Duodenal mucosa (tissue), 2 donors: ENCODE data around the gene ELMO1.

Source experiments
- H3K27ac ChIP-seq: one replicate; pipeline ENCODE4 v1.7.0; 2013; ENCODE audit warnings: low read depth, low read length
- H3K27me3 ChIP-seq, 2 donors: one replicate each; pipeline ENCODE4 v1.7.0; 2013; ENCODE audit warnings: low read length in 2 of 2, control low read depth in 1 of 2; ENCODE audit not compliant: insufficient read depth in 2 of 2, control insufficient read depth in 1 of 2
- H3K36me3 ChIP-seq, 2 donors: one replicate each; pipeline ENCODE4 v1.7.0; 2013; ENCODE audit warnings: low read length in 2 of 2, control low read depth in 1 of 2; ENCODE audit not compliant: insufficient read depth in 2 of 2, control insufficient read depth in 1 of 2
- H3K4me1 ChIP-seq, 2 donors: one replicate each; pipeline ENCODE4 v1.7.0; 2013; ENCODE audit warnings: low read length in 2 of 2, control low read depth in 1 of 2; ENCODE audit not compliant: insufficient read depth in 2 of 2, control insufficient read depth in 1 of 2
- H3K4me3 ChIP-seq, 2 donors: one replicate each; pipeline ENCODE4 v1.7.0; 2013; ENCODE audit warnings: low read length in 2 of 2, low read depth in 1 of 2
- H3K9ac ChIP-seq, 2 donors: one replicate each; pipeline ENCODE4 v1.7.0; 2013; ENCODE audit warnings: low read length in 2 of 2, low read depth in 1 of 2
- H3K9me3 ChIP-seq, 2 donors: one replicate each; pipeline ENCODE4 v1.7.0; 2013; ENCODE audit warnings: low read length in 2 of 2, control low read depth in 1 of 2; ENCODE audit not compliant: control insufficient read depth in 1 of 2

The ELMO1 gene

DNA sequence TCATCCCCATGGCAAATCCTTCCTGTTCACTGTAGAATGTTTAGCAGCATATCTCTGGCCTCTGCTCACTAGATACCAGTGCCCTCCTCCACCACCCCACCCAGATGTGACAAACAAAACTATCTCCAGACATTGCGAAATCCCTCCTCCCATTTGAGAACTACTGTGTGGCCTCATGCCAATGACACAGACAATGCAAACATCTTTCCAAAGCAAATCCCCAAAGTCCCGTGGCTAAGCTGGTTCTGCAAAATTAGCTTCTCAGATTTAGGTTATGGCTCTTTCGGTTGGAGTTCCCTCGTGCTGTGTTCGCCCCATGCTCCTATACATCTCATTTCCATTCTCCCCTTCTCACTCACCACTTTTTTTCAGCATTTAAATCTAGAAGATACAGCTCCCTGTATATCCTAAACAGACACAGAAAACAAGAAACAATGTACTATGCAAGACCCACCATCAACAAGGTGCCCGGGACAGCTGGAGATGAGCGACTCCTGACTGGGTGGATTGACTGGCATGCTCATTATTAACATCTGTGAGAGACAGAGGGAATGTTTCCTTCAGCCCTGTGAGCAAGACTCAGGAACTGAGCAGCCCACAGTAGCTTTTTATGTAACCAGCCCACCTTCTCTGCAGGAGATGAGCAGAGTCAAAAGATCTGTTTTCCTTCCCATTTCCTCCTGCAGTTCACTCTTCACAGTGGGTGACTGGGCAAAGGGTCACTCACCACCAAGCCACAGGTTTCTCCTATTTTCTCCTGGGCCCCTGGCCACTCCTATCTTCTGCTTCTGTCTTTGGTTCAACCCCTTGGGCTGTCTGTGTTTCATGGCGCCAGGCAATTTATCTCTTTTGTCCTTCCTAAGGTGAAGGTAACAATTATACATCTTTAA lies 498.7 kb downstream of the ELMO1 start:
- Histone ChIP-seq H3K4me3 (no peak overlapping the region), H3K27ac (no peak overlapping the region), H3K4me1 (no peaks in the 10 kb centered on the region), H3K27me3 (no peaks in the 10 kb centered on the region), H3K36me3 (no peaks in the 10 kb centered on the region), H3K9ac (no peak overlapping the region), H3K9me3 (no peaks in the 10 kb centered on the region)

DNA sequence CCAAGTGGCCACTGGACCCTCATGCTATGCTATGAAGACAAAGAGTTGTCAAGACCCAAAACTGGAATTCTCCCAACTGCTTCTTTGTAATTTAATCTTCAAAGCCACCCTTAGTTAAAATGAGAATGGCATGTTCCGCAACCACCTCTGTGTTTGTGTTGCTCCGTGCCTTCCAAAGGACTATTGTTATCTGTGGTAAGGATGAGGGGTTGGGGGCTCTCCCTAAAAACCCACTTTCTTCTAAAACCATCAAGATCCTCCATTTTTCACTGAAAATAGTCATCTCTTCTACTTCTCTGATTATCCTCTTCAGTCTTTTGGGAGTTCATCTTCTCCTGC lies 502.3 kb downstream of the ELMO1 start:
- no peak overlapping the region for H3K9ac ChIP-seq
- peaks cover 0 to 2% of the 10 kb centered on the region in 2 donors for H3K9me3 ChIP-seq
- H3K4me1 ChIP-seq, result peaks cover 0 to 5% of the 10 kb centered on the region in 2 donors
- H3K36me3 ChIP-seq, result no peaks in the 10 kb centered on the region
- no peak overlapping the region for H3K27ac ChIP-seq
- H3K27me3 ChIP-seq, result no peaks in the 10 kb centered on the region
- H3K4me3 ChIP-seq, result no peak overlapping the region

DNA sequence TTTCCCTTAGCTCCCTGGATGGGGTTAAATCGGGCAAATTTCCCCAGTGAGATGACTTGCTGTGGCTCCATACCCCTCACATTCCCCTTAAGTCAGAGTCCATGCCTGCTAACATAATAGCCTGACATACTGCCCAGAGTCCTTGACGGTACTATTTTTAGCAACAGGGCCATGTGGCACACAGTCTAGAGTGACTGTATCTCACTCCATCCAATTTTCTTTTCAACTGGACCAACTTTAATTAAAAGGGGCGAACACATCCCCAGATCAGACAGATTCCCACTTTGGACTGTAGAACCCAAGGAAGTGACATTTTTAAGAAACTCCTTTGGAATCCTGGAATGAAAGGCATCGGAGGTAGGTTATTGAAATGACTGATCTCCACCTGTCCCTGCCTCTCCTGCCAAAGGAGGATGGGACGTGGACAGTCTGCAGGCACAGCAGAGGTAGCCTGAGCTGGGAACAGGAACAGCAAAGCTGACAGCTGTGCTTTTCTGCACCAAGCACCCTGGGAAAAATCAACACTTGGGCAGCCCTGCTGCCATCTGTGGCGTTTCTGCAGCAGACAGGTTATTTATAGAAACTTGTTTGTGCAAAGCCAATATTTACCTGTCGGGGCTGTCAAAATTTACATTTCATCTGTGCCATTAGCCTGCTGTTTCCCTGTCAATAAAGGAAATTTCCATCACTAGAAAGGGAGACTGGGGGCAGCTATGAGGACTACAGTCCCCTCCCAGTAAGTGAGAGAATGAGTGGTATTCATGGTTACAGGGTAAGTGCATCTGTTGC lies 502.9 kb downstream of the ELMO1 start:
- H3K27ac ChIP-seq, result no peak overlapping the region
- H3K9me3 ChIP-seq, result peaks cover 0 to 2% of the 10 kb centered on the region in 2 donors
- no peaks in the 10 kb centered on the region for H3K36me3 ChIP-seq
- no peak overlapping the region for H3K9ac ChIP-seq
- no peaks in the 10 kb centered on the region for H3K27me3 ChIP-seq
- H3K4me1 ChIP-seq, result peaks cover 0 to 5% of the 10 kb centered on the region in 2 donors
- H3K4me3 ChIP-seq, result no peak overlapping the region

DNA sequence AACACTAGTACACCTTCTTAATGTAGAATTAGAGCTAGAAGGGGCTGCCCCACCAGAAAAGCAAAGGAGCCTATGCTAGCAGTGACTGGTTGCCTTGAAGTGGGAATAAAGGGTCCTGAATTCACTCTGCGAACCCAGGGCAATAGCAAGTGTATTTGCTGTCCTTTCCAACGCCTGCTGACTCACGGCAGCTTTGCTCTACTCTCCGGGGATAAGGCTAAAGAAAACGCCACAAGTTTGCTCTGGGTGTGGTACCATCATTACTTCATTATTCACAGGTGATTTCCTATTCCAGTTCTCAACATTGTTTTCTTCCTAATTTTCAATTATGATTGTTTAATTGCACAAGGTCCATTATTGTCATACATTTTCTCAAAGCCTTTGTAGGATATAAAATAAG lies 503.8 kb downstream of the ELMO1 start:
- no peak overlapping the region for H3K9ac ChIP-seq
- H3K27ac ChIP-seq, result no peak overlapping the region
- H3K9me3 ChIP-seq, result peaks cover 2 to 3% of the 10 kb centered on the region in 2 donors
- no peaks in the 10 kb centered on the region for H3K27me3 ChIP-seq
- H3K36me3 ChIP-seq, result no peaks in the 10 kb centered on the region
- H3K4me1 ChIP-seq, result peaks cover 0 to 5% of the 10 kb centered on the region in 2 donors
- no peak overlapping the region for H3K4me3 ChIP-seq

DNA sequence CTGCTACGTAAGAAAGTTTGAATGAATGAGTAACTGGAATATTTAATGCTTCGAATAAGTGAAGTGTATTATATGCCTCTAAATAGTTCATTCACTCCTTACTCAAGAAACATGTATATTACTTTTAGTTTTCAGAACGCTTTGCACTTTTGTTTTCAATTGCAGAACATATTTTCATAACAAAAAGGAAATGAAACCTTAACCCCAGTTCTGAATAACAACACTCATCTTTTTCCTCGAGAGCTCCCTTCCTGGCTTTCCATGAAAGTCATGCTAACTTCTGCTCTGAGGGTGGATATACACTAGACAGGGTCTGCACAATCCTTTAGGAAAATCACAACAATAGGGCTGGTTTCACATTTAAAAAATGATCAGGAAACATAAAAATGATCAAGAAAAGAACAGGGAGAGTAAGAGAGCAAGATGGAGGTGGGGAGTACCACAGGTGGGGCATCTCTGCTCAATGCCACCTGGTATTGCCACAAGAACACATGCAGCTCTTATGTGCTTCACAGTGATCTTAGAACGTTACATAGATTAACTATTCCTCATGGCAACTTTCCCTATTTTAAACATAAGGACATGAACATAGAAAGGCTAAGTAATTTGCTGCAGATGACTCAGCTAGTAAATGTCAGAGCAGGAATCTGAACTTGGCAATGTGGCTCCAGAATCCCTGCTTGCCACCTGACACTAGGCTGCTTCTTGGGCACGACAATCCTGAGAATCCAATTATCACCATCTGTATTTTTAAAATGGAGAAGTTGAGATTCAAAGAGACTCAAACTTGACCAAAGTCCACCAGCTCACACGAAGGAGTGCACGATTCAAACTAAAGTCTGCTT lies 504.9 kb downstream of the ELMO1 start:
- Histone ChIP-seq H3K27me3 (no peaks in the 10 kb centered on the region), H3K4me1 (peaks cover 0 to 5% of the 10 kb centered on the region in 2 donors), H3K36me3 (no peaks in the 10 kb centered on the region), H3K9ac (no peak overlapping the region), H3K27ac (no peak overlapping the region), H3K9me3 (peaks cover 6 to 7% of the 10 kb centered on the region in 2 donors), H3K4me3 (no peak overlapping the region)

DNA sequence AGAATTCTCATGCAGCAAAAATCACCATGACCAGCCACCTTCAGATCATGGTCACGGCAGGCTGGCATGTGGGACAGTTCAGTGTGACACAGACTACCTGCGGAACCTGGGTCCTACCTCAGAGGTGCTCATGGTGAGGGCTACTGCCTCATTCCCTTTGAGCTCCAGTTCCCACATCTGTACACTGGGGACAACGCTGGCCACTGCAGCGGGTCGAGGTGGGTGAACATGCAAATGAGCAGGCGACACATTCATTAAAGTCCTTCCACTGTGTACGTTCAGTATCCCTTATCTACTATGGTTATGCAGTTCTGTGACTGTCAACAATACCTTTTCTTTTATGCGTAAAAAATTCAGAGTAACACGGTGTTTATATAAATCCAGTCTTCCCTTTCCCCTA lies 505.7 kb downstream of the ELMO1 start:
- Histone ChIP-seq H3K4me1 (peaks cover 0 to 5% of the 10 kb centered on the region in 2 donors), H3K36me3 (no peaks in the 10 kb centered on the region), H3K4me3 (no peak overlapping the region), H3K27ac (no peak overlapping the region), H3K9me3 (peaks cover 11 to 13% of the 10 kb centered on the region in 2 donors), H3K9ac (no peak overlapping the region), H3K27me3 (no peaks in the 10 kb centered on the region)

DNA sequence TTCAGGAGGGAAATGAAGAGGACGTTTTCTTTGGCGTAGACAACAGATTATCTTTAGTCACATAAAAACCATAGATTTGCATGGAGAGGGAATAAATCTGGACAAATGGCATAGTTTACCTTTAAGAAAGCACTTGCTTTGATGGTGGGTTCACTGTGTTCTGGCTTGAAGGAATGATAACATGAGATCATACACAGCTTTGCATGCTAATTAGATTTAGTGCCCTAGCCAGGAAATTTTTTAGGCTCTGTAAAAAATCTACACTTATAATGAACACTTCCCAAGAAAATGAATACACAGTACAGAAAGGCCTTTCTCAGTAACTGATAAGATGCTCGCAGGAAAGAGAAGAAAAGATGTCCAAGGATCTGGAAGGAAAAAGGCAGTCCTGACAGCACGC lies 506.1 kb downstream of the ELMO1 start:
- no peak overlapping the region for H3K4me3 ChIP-seq
- no peaks in the 10 kb centered on the region for H3K36me3 ChIP-seq
- peaks cover 15 to 16% of the 10 kb centered on the region in 2 donors for H3K9me3 ChIP-seq
- no peaks in the 10 kb centered on the region for H3K27me3 ChIP-seq
- H3K4me1 ChIP-seq, result peaks cover 0 to 5% of the 10 kb centered on the region in 2 donors
- no peak overlapping the region for H3K9ac ChIP-seq
- H3K27ac ChIP-seq, result no peak overlapping the region

DNA sequence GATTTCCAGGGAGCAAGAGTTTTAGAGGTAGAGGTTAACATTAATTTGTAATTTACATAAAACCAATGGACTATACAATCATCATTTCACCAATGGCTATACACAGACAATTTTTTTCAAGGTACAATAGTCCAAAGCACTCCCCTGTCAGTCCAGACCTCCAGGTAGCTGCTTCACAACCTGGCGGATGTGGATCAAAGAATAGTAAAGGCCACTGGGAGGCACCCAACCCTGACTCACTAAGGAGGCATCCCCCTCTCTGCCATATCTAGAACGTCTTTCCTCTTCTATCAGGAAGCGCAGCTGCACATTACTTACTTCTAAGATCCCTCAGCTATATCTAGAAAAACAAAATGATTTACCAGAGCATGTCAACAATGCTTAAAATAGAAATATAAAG lies 506.6 kb downstream of the ELMO1 start:
- Histone ChIP-seq H3K27me3 (no peaks in the 10 kb centered on the region), H3K9ac (no peak overlapping the region), H3K36me3 (no peaks in the 10 kb centered on the region), H3K4me3 (no peak overlapping the region), H3K9me3 (peaks cover 21% of the 10 kb centered on the region in 2 donors), H3K4me1 (peaks cover 0 to 5% of the 10 kb centered on the region in 2 donors), H3K27ac (no peak overlapping the region)

DNA sequence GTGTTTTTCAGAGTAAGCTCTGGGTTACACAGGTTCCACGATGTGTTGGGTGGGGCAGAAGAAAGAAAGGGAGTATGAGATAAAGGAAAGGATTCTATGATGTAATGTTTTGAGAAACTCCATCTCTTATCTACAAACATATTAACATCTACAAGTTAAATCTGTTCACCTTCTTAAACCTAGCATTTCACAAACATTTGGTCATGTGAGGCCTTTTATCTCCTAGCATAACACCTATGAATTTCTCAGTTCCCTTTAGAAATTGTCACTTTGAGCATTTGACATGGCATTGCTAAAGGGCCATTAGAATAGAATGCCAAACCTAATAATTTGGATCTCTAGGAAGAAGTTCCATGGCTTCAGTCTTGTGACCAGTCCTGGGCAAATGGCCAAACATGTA lies 507.3 kb downstream of the ELMO1 start:
- Histone ChIP-seq H3K4me1 (peaks cover 0 to 5% of the 10 kb centered on the region in 2 donors), H3K36me3 (no peaks in the 10 kb centered on the region), H3K9me3 (peaks cover 27 to 28% of the 10 kb centered on the region in 2 donors), H3K4me3 (no peak overlapping the region), H3K27ac (no peak overlapping the region), H3K27me3 (no peaks in the 10 kb centered on the region), H3K9ac (no peak overlapping the region)
